ENCODE results near the gene BLOC1S5. TPM values are rescaled to one million over a fixed set of nuclear protein-coding genes. Genes with fewer than 3 reads are reported as not detected.

Gene BLOC1S5
- total and polyA plus RNA-seq, 12 donors = 5.3 to 27.7 (median 15.0) TPM

- intact Hi-C loops (cut with DNase I) = no loop called here
- no peak overlapping the region for H3K4me3 ChIP-seq
- H3K9me3 ChIP-seq (replicated peaks in 1 of 3) = no peaks in the 10 kb centered on the region
- 61 to 74% (median 66%) methylated on average over 10 of the region's 10 CpGs for WGBS, 4 donors
- no peaks in the 10 kb centered on the region for H3K27me3 ChIP-seq
- DNase-seq = no peak
- no peak for TF ChIP-seq POLR2A (IDR thresholded peaks at IDR 0.05)
- H3K36me3 ChIP-seq (replicated peaks in 1 of 2) = no peaks in the 10 kb centered on the region
- H3K4me1 ChIP-seq (replicated peaks in 1 of 2) = peaks cover 8 to 11% of the 10 kb centered on the region in 2 donors
- H3K27ac ChIP-seq = no peak overlapping the region
Observed at GRCh38 chr6:7996538-7997111, 67.6 kb downstream of the BLOC1S5 start.

GRCh38 chr6:7993952-7994351 is 70.2 kb downstream of the BLOC1S5 start:
- Histone ChIP-seq H3K36me3 (replicated peaks in 1 of 2) (no peaks in the 10 kb centered on the region), H3K4me1 (replicated peaks in 1 of 2) (peaks cover 8 to 14% of the 10 kb centered on the region in 2 donors), H3K27ac (no peak overlapping the region), H3K4me3 (no peak overlapping the region), H3K9me3 (replicated peaks in 1 of 3) (no peaks in the 10 kb centered on the region), H3K27me3 (no peaks in the 10 kb centered on the region)
- TF ChIP-seq CTCF (IDR thresholded peaks at IDR 0.05) = no peak
- no peak for TF ChIP-seq POLR2A (IDR thresholded peaks at IDR 0.05)
- no peak for DNase-seq
- WGBS, 4 donors = 75 to 94% (median 79%) methylated on average over 8 of the region's 8 CpGs
- intact Hi-C loops (cut with DNase I) = no loop called here

GRCh38 chr6:7993399-7993798 is 70.8 kb downstream of the BLOC1S5 start:
- no peak overlapping the region for H3K27ac ChIP-seq
- H3K27me3 ChIP-seq = no peaks in the 10 kb centered on the region
- intact Hi-C loops (cut with DNase I) = no loop called here
- H3K4me1 ChIP-seq (replicated peaks in 1 of 2) = peaks cover 8 to 14% of the 10 kb centered on the region in 2 donors
- H3K4me3 ChIP-seq = no peak overlapping the region
- no peak for DNase-seq
- TF ChIP-seq CTCF (IDR thresholded peaks at IDR 0.05) (no peak), POLR2A (IDR thresholded peaks at IDR 0.05) (no peak)
- no peaks in the 10 kb centered on the region for H3K9me3 ChIP-seq (replicated peaks in 1 of 3)
- H3K36me3 ChIP-seq (replicated peaks in 1 of 2) = no peaks in the 10 kb centered on the region

DNA sequence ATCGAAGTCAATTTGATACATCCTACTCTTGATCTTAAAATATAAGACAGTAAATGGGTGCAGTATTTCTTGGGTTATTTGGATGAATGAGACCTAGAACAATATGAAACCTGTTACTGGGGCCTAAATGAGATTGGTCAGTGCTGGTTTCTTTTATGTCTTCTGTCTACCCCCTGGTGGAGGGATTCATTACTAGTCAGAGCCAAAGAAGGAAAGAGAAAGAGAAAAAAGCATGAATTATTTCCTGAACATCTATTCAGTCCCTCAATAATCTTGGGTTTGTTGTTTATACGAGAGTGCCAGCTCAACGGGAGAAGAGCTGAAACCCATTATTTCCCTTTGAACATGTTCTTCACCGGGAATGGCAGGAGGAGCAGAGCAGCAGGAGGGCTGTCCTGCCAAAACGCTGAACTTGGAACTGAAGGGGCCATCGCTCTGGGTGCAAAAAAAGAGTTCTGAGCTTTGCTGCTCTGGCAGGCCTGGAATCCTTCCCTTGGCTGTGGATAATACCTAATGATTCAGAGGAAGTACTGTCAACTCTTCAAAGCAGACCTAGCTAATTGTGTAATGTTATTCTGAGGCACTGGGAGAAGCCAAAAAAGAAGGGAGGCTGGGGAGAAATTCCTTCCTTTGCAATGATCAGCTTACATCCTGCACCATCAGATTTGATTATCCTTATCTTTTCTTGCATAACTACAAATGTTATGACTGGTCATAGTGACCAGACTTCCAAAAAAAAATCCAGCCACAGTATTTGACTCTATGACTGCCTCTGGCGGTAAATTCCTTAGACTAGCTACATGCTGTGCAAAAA is 72.0 kb downstream of the BLOC1S5 start:
- Histone ChIP-seq H3K27ac (peak overlapping the region in 4 of 5 donors; percentile 4 to 78 (median 49)), H3K36me3 (replicated peaks in 1 of 2) (no peaks in the 10 kb centered on the region), H3K4me3 (no peak overlapping the region), H3K9me3 (replicated peaks in 1 of 3) (no peaks in the 10 kb centered on the region), H3K4me1 (replicated peaks in 1 of 2) (peaks cover 8 to 14% of the 10 kb centered on the region in 2 donors), H3K27me3 (no peaks in the 10 kb centered on the region)
- WGBS, 4 donors = 21 to 26% (median 23%) methylated on average over 7 of the region's 7 CpGs
- DNase-seq = peak in 6 of 7 donors; percentile 53 to 75 (median 66)
- intact Hi-C loops (cut with DNase I) = no loop called here
- TF ChIP-seq CTCF (IDR thresholded peaks at IDR 0.05) (peak; percentile 19 to 61 (median 50)), POLR2A (IDR thresholded peaks at IDR 0.05) (peak in 1 of 2 donors; percentile 49)

Data from adrenal gland (tissue), 12 donors.